CD8-positive, alpha-beta memory T cell (primary cell): Measurements from ENCODE around the gene SAP25. TPM values are rescaled to one million over a fixed set of nuclear protein-coding genes. Genes with fewer than 3 reads are reported as not detected.
A peak's percentile ranks its signal among the peaks of the same experiment; 100 is the strongest.

Source experiments
- CTCF ChIA-PET: fragments of 350-600 bp; sonication (Branson Sonifier 250); formaldehyde crosslinking; loops from one replicate; lab custom pipeline; 2021; ENCODE audit warnings: antibody characterized with exemption; lab: Charles Lee
- POLR2A ChIA-PET: fragments of 350-600 bp; sonication (Branson Sonifier 250); formaldehyde crosslinking; loops from one replicate; lab custom pipeline; 2021; ENCODE audit warnings: antibody characterized with exemption; lab: Charles Lee
- DNase-seq, 5 donors: peaks; one replicate each; pipeline versions ENCODE4 v3.0.0 to v3.0.0-alpha.2; 2020 to 2022; ENCODE audit warnings: mixed read lengths in 1 of 5
- H3K27ac ChIP-seq: one replicate; pipeline ENCODE4 v1.7.0; 2013; ENCODE audit warnings: low read depth, mild to moderate bottlenecking, low read length, moderate library complexity
- H3K27me3 ChIP-seq: 2 replicates; pipeline ENCODE4 v1.7.0; 2013; ENCODE audit warnings: low read length, mild to moderate bottlenecking; ENCODE audit not compliant: insufficient read depth, poor library complexity, severe bottlenecking
- H3K36me3 ChIP-seq: 2 replicates; pipeline ENCODE4 v1.7.0; 2013; ENCODE audit warnings: mild to moderate bottlenecking, low read length, moderate library complexity; ENCODE audit not compliant: insufficient read depth
- H3K4me1 ChIP-seq: 2 replicates; pipeline ENCODE4 v1.7.0; 2013; ENCODE audit warnings: mild to moderate bottlenecking, low read length, moderate library complexity; ENCODE audit not compliant: insufficient read depth
- H3K4me3 ChIP-seq: 2 replicates; pipeline ENCODE4 v1.7.0; 2013; ENCODE audit warnings: mild to moderate bottlenecking, low read length
- H3K9me3 ChIP-seq: 2 replicates; pipeline ENCODE4 v1.7.0; 2013; ENCODE audit warnings: mild to moderate bottlenecking, low read length
- H3K27ac Mint-ChIP-seq, 8 donors: one replicate each; pipeline ENCODE4 v1.8.0; 2020 to 2021; ENCODE audit warnings: mixed read lengths in 8 of 8, mild to moderate bottlenecking in 6 of 8, inconsistent platforms in 3 of 8, moderate library complexity in 3 of 8
- H3K27me3 Mint-ChIP-seq, 2 donors: one replicate each; pipeline ENCODE4 v1.8.0; 2020 to 2021; ENCODE audit warnings: mixed read lengths in 2 of 2, mild to moderate bottlenecking in 1 of 2, moderate library complexity in 1 of 2
- H3K36me3 Mint-ChIP-seq, 3 donors: one replicate each; pipeline ENCODE4 v1.8.0; 2020 to 2021; ENCODE audit warnings: mixed read lengths in 3 of 3, inconsistent platforms in 1 of 3, mild to moderate bottlenecking in 1 of 3
- H3K4me1 Mint-ChIP-seq, 3 donors: one replicate each; pipeline ENCODE4 v1.8.0; 2020 to 2021; ENCODE audit warnings: mixed read lengths in 3 of 3, inconsistent platforms in 1 of 3, mild to moderate bottlenecking in 1 of 3
- H3K4me3 Mint-ChIP-seq, 7 donors: one replicate each; pipeline ENCODE4 v1.8.0; 2020 to 2021; ENCODE audit warnings: mixed read lengths in 7 of 7, mild to moderate bottlenecking in 6 of 7, moderate library complexity in 4 of 7, inconsistent platforms in 2 of 7
- H3K9me3 Mint-ChIP-seq, 5 donors: one replicate each; pipeline ENCODE4 v1.8.0; 2020 to 2022; ENCODE audit warnings: mixed read lengths in 5 of 5, mild to moderate bottlenecking in 3 of 5, moderate library complexity in 2 of 5, inconsistent platforms in 1 of 5
- polyA plus RNA-seq: library from polyadenylated mRNA; unstranded; fragments of 300-500 nt; fragmentation: Illumina TruSeq; gene quantifications from one replicate; pipeline ENCODE4 v1.2.3, GENCODE V29; 2021
- total RNA-seq, 2 experiments: library from RNA; stranded (reverse); gene quantifications; one replicate each; pipeline ENCODE4 v1.2.3, GENCODE V29; 2021

Gene SAP25
- total and polyA plus RNA-seq, 3 experiments from 2014 or later = 0.56 to 14.3 (median 13.9) TPM

DNA sequence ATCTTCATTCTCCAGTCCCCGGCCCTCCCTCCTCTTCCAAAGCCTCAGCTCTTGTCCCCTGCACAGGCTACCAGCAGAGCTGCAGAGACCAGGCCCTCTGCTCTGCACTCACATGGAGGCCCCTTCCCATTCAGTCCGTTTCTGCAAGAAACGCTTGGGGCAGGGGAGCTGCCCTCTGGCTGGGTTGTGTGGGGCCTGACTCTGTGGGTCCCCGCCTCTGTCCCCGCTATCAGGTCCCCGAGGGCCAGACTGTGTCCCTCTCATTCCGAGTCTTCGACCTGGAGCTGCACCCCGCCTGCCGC, 30.0 kb upstream of the SAP25 start:
- CTCF ChIA-PET = interaction anchor here (0.9 to 2.0 kb wide), 6 partner anchors 9 to 249 kb away, joined by 3 to 8 read pairs (median 5); partner anchors contain the start of genes FBXO24, LRCH4, MOSPD3 and SLC12A9
- no peaks in the 10 kb centered on the region for H3K9me3 Mint-ChIP-seq
- POLR2A ChIA-PET = interaction anchor here (0.6 to 3.2 kb wide), 4 partner anchors 17 to 175 kb away, joined by 3 to 14 read pairs (median 5); partner anchors contain the start of genes FBXO24, LRCH4 and ZCWPW1
- no peaks in the 10 kb centered on the region for H3K27me3 Mint-ChIP-seq
- peak overlapping the region; percentile 80 to 95 (median 85) for H3K4me3 Mint-ChIP-seq
- H3K4me1 ChIP-seq = peaks cover 18% of the 10 kb centered on the region
- no peaks in the 10 kb centered on the region for H3K9me3 ChIP-seq
- peak overlapping the region; percentile 55 for H3K4me3 ChIP-seq
- H3K27ac Mint-ChIP-seq = peak overlapping the region in 7 of 8 donors; percentile 91 to 98 (median 94)
- no peaks in the 10 kb centered on the region for H3K36me3 Mint-ChIP-seq
- peak overlapping the region; percentile 75 for H3K27ac ChIP-seq
- H3K4me1 Mint-ChIP-seq = peaks cover 11 to 30% (median 18%) of the 10 kb centered on the region in 3 donors
- no peaks in the 10 kb centered on the region for H3K27me3 ChIP-seq
- H3K36me3 ChIP-seq = no peaks in the 10 kb centered on the region
- DNase-seq = no peak

DNA sequence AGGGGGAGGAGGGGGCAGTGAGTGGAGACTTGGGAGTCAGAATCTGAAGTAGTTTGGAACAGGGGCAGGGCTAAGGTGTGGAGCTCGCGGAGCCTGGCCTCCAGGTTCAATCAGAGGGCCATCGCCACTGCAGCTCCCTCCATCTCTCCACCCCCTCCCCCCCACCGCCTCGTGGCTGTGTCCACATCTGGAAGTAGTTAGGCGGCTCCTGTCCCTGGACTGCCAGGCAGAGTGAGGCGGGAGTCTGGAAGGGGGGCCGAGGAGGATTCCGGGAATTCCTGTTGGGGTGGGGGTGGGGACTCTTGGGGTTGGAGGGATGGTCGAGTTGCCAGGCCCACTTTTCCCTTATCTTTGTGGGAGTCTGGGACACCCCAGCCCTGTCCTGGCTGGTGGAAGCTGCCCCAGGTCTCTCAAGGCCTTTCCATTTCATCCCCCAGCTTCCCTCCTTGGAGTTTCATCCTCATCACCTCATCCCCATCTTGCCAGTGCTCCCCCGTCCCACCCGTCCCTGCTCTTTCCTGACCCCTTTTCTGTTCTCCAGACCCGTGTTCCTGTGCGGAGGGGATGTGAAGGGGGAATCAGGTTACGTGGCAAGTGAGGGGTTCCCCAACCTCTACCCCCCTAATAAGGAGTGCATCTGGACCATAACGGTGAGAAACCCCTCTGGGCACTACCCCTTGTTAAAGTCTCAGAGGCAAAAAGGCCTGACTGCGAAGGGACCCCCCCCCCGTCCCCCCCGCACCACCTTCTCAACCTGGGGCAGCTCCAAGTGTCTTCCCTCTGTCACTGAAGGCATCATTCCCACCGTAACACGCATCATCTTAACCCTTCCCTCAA, 29.4 kb upstream of the SAP25 start:
- peak overlapping the region; percentile 80 to 95 (median 85) for H3K4me3 Mint-ChIP-seq
- POLR2A ChIA-PET = interaction anchor here (0.6 to 3.2 kb wide), 4 partner anchors 17 to 174 kb away, joined by 3 to 14 read pairs (median 5); partner anchors contain the start of genes FBXO24, LRCH4 and ZCWPW1
- Histone ChIP-seq H3K27me3 (no peaks in the 10 kb centered on the region), H3K4me1 (peaks cover 18% of the 10 kb centered on the region), H3K9me3 (no peaks in the 10 kb centered on the region), H3K4me3 (peak overlapping the region; percentile 55), H3K27ac (peak overlapping the region; percentile 75), H3K36me3 (no peaks in the 10 kb centered on the region)
- H3K4me1 Mint-ChIP-seq = peaks cover 13 to 34% (median 18%) of the 10 kb centered on the region in 3 donors
- no peaks in the 10 kb centered on the region for H3K9me3 Mint-ChIP-seq
- no peaks in the 10 kb centered on the region for H3K27me3 Mint-ChIP-seq
- H3K36me3 Mint-ChIP-seq = no peaks in the 10 kb centered on the region
- CTCF ChIA-PET = interaction anchor here (0.9 to 2.0 kb wide), 7 partner anchors 10 to 249 kb away, joined by 3 to 8 read pairs (median 5); partner anchors contain the start of genes FBXO24, LRCH4, MOSPD3 and SLC12A9
- no peak for DNase-seq
- peak overlapping the region in 7 of 8 donors; percentile 18 to 98 (median 93) for H3K27ac Mint-ChIP-seq

DNA sequence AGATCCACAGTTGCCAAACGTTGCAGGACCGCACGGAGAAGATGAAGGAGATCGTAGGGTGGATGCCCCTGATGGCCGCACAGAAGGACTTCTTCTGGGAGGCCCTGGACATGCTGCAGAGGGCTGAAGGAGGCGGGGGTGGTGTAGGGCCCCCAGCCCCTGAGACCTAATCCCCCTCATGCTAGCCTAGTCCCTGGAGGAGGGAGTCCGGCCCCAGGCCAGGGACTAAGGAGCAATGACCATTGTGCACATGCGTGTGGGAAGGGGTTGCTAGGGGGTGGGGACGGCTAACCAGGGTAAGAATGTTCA, 27.0 kb upstream of the SAP25 start:
- Histone ChIP-seq H3K27ac (no peak overlapping the region), H3K36me3 (no peaks in the 10 kb centered on the region), H3K27me3 (no peaks in the 10 kb centered on the region), H3K4me1 (peaks cover 18% of the 10 kb centered on the region), H3K9me3 (no peaks in the 10 kb centered on the region), H3K4me3 (no peak overlapping the region)
- Mint-ChIP-seq H3K36me3 (no peaks in the 10 kb centered on the region), H3K4me3 (no peak overlapping the region), H3K4me1 (peaks cover 13 to 30% (median 15%) of the 10 kb centered on the region in 3 donors), H3K27me3 (no peaks in the 10 kb centered on the region), H3K9me3 (no peaks in the 10 kb centered on the region), H3K27ac (peak overlapping the region in 2 of 8 donors; percentile 10 to 88)
- POLR2A ChIA-PET = no interaction called here
- no peak for DNase-seq
- CTCF ChIA-PET = no interaction called here

DNA sequence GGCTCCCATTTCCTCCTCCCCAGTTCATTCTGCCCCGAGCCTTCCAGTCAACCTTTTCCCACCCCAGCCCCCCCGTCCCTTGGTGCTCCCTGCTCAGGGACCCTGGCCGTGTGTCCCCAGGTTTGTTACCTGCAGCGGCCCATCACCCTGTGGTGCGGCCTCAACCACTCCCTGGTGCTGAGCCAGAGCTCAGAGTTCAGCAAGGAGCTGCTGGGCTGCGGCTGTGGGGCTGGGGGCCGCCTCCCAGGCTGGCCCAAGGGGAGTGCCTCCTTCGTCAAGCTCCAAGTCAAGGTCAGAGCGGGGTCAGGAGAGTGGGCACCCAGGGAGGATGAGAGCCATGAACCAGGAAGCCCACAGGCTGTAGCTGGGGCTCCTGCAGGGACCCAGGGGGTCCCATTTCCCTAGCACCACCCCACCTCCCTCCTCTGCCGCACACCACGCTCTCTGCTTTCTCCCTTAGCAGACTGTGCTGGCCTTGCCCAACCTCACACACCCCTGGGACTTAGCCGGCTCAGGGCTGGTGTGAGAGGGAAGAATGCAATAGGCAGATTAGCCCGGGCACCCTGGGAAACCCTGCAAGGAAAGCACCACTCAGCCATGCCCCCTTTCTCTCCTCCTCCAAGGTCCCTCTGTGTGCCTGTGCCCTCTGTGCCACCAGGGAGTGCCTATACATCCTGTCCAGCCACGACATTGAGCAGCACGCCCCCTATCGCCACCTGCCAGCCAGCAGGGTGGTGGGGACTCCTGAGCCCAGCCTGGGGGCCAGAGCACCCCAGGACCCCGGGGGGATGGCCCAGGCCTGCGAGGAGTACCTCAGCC, 26.4 kb upstream of the SAP25 start:
- peak overlapping the region in 1 of 8 donors; percentile 10 for H3K27ac Mint-ChIP-seq
- H3K27me3 ChIP-seq = no peaks in the 10 kb centered on the region
- no peak overlapping the region for H3K27ac ChIP-seq
- peaks cover 8 to 24% (median 12%) of the 10 kb centered on the region in 3 donors for H3K4me1 Mint-ChIP-seq
- H3K9me3 ChIP-seq = no peaks in the 10 kb centered on the region
- H3K9me3 Mint-ChIP-seq = no peaks in the 10 kb centered on the region
- no peaks in the 10 kb centered on the region for H3K36me3 ChIP-seq
- peaks cover 15% of the 10 kb centered on the region for H3K4me1 ChIP-seq
- ChIA-PET CTCF (no interaction called here), POLR2A (interaction anchor here (0.6 kb wide), 1 partner anchor 214 kb away, joined by 3 read pairs; no protein-coding TSS in a partner anchor)
- no peaks in the 10 kb centered on the region for H3K27me3 Mint-ChIP-seq
- no peak overlapping the region for H3K4me3 Mint-ChIP-seq
- H3K36me3 Mint-ChIP-seq = no peaks in the 10 kb centered on the region
- H3K4me3 ChIP-seq = no peak overlapping the region
- no peak for DNase-seq

DNA sequence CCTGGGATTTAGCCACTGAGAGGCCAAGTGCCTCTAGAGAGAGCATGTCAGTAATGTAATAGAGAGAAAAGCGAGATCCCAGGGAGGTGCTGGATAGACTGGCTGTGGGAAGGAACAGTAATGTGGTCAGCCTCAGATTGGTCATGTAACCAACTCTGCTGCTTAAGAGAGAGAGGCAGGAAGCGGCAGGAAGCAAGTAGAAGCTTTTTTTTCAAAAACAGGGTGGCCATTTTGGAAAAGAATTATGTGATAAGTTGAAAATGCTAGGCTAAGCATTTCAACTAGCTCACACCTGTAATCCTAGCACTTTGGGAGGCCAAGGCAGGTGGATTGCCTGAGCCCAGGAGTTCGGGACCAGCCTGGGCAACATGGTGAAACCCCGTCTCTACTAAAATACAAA, 24.7 kb upstream of the SAP25 start:
- POLR2A ChIA-PET = no interaction called here

DNA sequence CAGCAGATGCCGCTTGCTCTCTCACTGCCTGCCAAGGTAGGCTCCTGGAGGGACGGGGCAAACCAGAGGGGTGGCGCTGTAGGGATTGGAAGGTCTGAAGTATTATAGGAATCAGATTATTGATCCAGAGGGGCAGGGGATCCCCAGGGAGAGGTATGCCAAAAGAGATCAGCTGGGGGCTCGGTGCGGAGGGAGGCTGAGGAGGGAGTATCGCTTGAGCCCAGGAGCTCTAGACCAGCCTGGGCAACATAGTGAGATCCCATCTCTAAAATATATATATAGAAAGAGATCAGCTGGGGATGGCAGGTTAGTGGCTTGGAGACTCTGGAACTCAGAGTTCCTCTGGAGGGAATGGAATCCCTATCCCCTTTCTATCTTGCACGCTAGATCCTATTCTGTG, 21.5 kb upstream of the SAP25 start:
- H3K4me1 Mint-ChIP-seq = peaks cover 0 to 3% (median 3%) of the 10 kb centered on the region in 3 donors
- DNase-seq = no peak
- H3K27ac Mint-ChIP-seq = no peak overlapping the region
- H3K36me3 ChIP-seq = no peaks in the 10 kb centered on the region
- ChIA-PET CTCF (interaction anchor here (0.9 to 1.6 kb wide), 2 partner anchors 9 to 110 kb away, joined by 5 read pairs; partner anchors contain the start of genes FBXO24, LRCH4 and POP7), POLR2A (interaction anchor here (1.7 kb wide), 1 partner anchor 9 kb away, joined by 5 read pairs; the partner anchor contains the start of genes FBXO24 and LRCH4)
- no peaks in the 10 kb centered on the region for H3K36me3 Mint-ChIP-seq
- no peak overlapping the region for H3K4me3 ChIP-seq
- H3K27me3 ChIP-seq = no peaks in the 10 kb centered on the region
- H3K27me3 Mint-ChIP-seq = peaks cover 3 to 8% of the 10 kb centered on the region in 2 donors
- no peak overlapping the region for H3K27ac ChIP-seq
- no peak overlapping the region for H3K4me3 Mint-ChIP-seq
- no peaks in the 10 kb centered on the region for H3K4me1 ChIP-seq
- no peaks in the 10 kb centered on the region for H3K9me3 Mint-ChIP-seq
- no peaks in the 10 kb centered on the region for H3K9me3 ChIP-seq

More for the DNA sequence above, 24.7 kb upstream of the SAP25 start:
- peak overlapping the region in 1 of 7 donors; percentile 34 for H3K4me3 Mint-ChIP-seq
- H3K4me3 ChIP-seq = no peak overlapping the region
- no peaks in the 10 kb centered on the region for H3K9me3 ChIP-seq
- no peaks in the 10 kb centered on the region for H3K36me3 ChIP-seq
- DNase-seq = no peak
- H3K4me1 Mint-ChIP-seq = peaks cover 0 to 11% (median 5%) of the 10 kb centered on the region in 3 donors
- CTCF ChIA-PET = interaction anchor here (0.9 to 1.4 kb wide), 3 partner anchors 12 to 107 kb away, joined by 3 to 4 read pairs (median 3); partner anchors contain the start of genes FBXO24, MOSPD3 and POP7
- no peaks in the 10 kb centered on the region for H3K36me3 Mint-ChIP-seq
- H3K27me3 ChIP-seq = no peaks in the 10 kb centered on the region
- H3K27ac Mint-ChIP-seq = no peak overlapping the region
- H3K27ac ChIP-seq = no peak overlapping the region
- H3K9me3 Mint-ChIP-seq = no peaks in the 10 kb centered on the region
- H3K27me3 Mint-ChIP-seq = no peaks in the 10 kb centered on the region
- H3K4me1 ChIP-seq = peaks cover 4% of the 10 kb centered on the region

DNA sequence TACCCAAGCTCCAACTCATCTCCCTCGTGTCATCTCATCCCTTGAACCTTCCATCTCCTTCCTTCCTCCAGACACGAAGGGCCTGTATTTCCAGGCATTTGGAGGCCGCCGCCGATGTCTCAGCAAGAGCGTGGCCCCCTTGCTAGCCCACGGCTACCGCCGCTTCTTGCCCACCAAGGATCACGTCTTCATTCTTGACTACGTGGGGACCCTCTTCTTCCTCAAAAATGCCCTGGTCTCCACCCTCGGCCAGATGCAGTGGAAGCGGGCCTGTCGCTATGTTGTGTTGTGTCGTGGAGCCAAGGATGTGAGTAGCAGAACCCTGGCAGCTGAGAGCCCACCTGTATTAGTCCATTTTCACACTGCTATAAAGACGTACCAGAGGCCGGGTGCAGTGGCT, 17.9 kb upstream of the SAP25 start:
- no peaks in the 10 kb centered on the region for H3K36me3 ChIP-seq
- no peak overlapping the region for H3K27ac ChIP-seq
- no peaks in the 10 kb centered on the region for H3K27me3 ChIP-seq
- no peak for DNase-seq
- POLR2A ChIA-PET = no interaction called here
- H3K36me3 Mint-ChIP-seq = peaks cover 0 to under 1% (median 0%) of the 10 kb centered on the region in 3 donors
- peaks cover 2 to 10% (median 7%) of the 10 kb centered on the region in 3 donors for H3K4me1 Mint-ChIP-seq
- no peaks in the 10 kb centered on the region for H3K9me3 ChIP-seq
- peak overlapping the region in 1 of 8 donors; percentile 86 for H3K27ac Mint-ChIP-seq
- peaks cover 5 to 10% of the 10 kb centered on the region in 2 donors for H3K27me3 Mint-ChIP-seq
- no peaks in the 10 kb centered on the region for H3K9me3 Mint-ChIP-seq
- no peak overlapping the region for H3K4me3 ChIP-seq
- H3K4me1 ChIP-seq = peaks cover 4% of the 10 kb centered on the region
- H3K4me3 Mint-ChIP-seq = no peak overlapping the region
- CTCF ChIA-PET = interaction anchor here (1.5 to 9.5 kb wide), 3 partner anchors 29 to 114 kb away, joined by 3 to 133 read pairs (median 20); partner anchors contain the start of gene POP7
